ENCODE results near the gene KSR2.

The KSR2 gene

GRCh38 chr12:117559978-117560377, 408.8 kb downstream of the KSR2 start:
- H3K4me3 ChIP-seq (replicated peaks in 1 of 2; ENCODE audit: low read depth in 2 of 2, low read length in 2 of 2) = no peak overlapping the region
- DNase-seq (ENCODE audit: low read depth in 2 of 2) = no peak
- TF ChIP-seq CTCF (IDR thresholded peaks at IDR 0.05; ENCODE audit: low read depth, low read length) = no peak

- DNase-seq (ENCODE audit: low read depth in 2 of 2) = no peak
- no peak overlapping the region for H3K4me3 ChIP-seq (replicated peaks in 1 of 2; ENCODE audit: low read depth in 2 of 2, low read length in 2 of 2)
- TF ChIP-seq CTCF (IDR thresholded peaks at IDR 0.05; ENCODE audit: low read depth, low read length) = no peak
Observed at GRCh38 chr12:117555889-117556288, 412.9 kb downstream of the KSR2 start.

- DNase-seq (ENCODE audit: low read depth in 2 of 2) = no peak
- no peak overlapping the region for H3K4me3 ChIP-seq (replicated peaks in 1 of 2; ENCODE audit: low read depth in 2 of 2, low read length in 2 of 2)
- TF ChIP-seq CTCF (IDR thresholded peaks at IDR 0.05; ENCODE audit: low read depth, low read length) = no peak
Observed at GRCh38 chr12:117552971-117553370, 415.8 kb downstream of the KSR2 start.

GRCh38 chr12:117551665-117552064, 417.1 kb downstream of the KSR2 start:
- no peak for DNase-seq (ENCODE audit: low read depth in 2 of 2)
- H3K4me3 ChIP-seq (replicated peaks in 1 of 2; ENCODE audit: low read depth in 2 of 2, low read length in 2 of 2) = no peak overlapping the region
- no peak for TF ChIP-seq CTCF (IDR thresholded peaks at IDR 0.05; ENCODE audit: low read depth, low read length)

GRCh38 chr12:117547209-117547608, 421.6 kb downstream of the KSR2 start:
- no peak for TF ChIP-seq CTCF (IDR thresholded peaks at IDR 0.05; ENCODE audit: low read depth, low read length)
- DNase-seq (ENCODE audit: low read depth in 2 of 2) = no peak
- H3K4me3 ChIP-seq (replicated peaks in 1 of 2; ENCODE audit: low read depth in 2 of 2, low read length in 2 of 2) = no peak overlapping the region

GRCh38 chr12:117545216-117545615, 423.6 kb downstream of the KSR2 start:
- TF ChIP-seq CTCF (IDR thresholded peaks at IDR 0.05; ENCODE audit: low read depth, low read length) = no peak
- DNase-seq (ENCODE audit: low read depth in 2 of 2) = no peak
- H3K4me3 ChIP-seq (replicated peaks in 1 of 2; ENCODE audit: low read depth in 2 of 2, low read length in 2 of 2) = no peak overlapping the region

- H3K4me3 ChIP-seq (replicated peaks in 1 of 2; ENCODE audit: low read depth in 2 of 2, low read length in 2 of 2) = no peak overlapping the region
- DNase-seq (ENCODE audit: low read depth in 2 of 2) = no peak
- no peak for TF ChIP-seq CTCF (IDR thresholded peaks at IDR 0.05; ENCODE audit: low read depth, low read length)
Observed at GRCh38 chr12:117540011-117540410, 428.8 kb downstream of the KSR2 start.
